HCT116 (cell line): ENCODE results near the gene COQ3.

Experiments
- EZH2 ChIP-seq: fragments of 200-600 bp; sonication (generic); IDR thresholded peaks from 2 replicates; pipeline ENCODE4 v1.6.1; 2017; ENCODE audit warnings: antibody characterized with exemption, mixed run types
- EZH2phosphoT487 ChIP-seq: fragments of 200-600 bp; IDR thresholded peaks from 2 replicates; pipeline ENCODE4 v1.6.1; 2018; ENCODE audit warnings: antibody characterized with exemption, borderline replicate concordance
- FOSL1 ChIP-seq: IDR thresholded peaks from 2 replicates; pipeline ENCODE4 v1.6.1; 2012; ENCODE audit warnings: low read depth
- POLR2A ChIP-seq: IDR thresholded peaks from 2 replicates; pipeline ENCODE4 v1.7.0; 2011; ENCODE audit warnings: borderline replicate concordance; ENCODE audit not compliant: insufficient read depth, insufficient read length; ENCODE audit errors: extremely low read depth
- POLR2AphosphoS5 ChIP-seq: IDR thresholded peaks from 2 replicates; pipeline ENCODE4 v1.6.1; 2011; ENCODE audit warnings: mild to moderate bottlenecking, low read depth, low read length, moderate library complexity
- SIN3A ChIP-seq: IDR thresholded peaks from 2 replicates; pipeline ENCODE4 v1.6.1; 2012; ENCODE audit warnings: low read depth
- YY1 ChIP-seq: IDR thresholded peaks from 2 replicates; pipeline ENCODE4 v1.6.1; 2011; ENCODE audit warnings: low read length, low read depth, moderate library complexity, mild to moderate bottlenecking; ENCODE audit not compliant: insufficient replicate concordance; ENCODE audit errors: extremely low read depth
- TF ChIP-seq, protein P1 (sequence below), 3 experiments: fragments of 200-600 bp in 1 of 3; sonication (generic) in 1 of 3; IDR thresholded peaks in 2 of 3; conservative IDR thresholded peaks in 1 of 3; 2 replicates each; pipeline ENCODE4 v1.5.1; 2012 to 2017; ENCODE audit warnings: low read depth in 2 of 3, low read length in 2 of 3, antibody characterized with exemption in 1 of 3, borderline replicate concordance in 1 of 3, control low read depth in 1 of 3, mild to moderate bottlenecking in 1 of 3, mixed read lengths in 1 of 3, mixed run types in 1 of 3, moderate library complexity in 1 of 3; ENCODE audit not compliant: insufficient read depth in 1 of 3
- TF ChIP-seq, protein P2 (sequence below): IDR thresholded peaks from 2 replicates; pipeline ENCODE4 v1.6.1; 2012; ENCODE audit warnings: low read depth
- TF ChIP-seq, protein P3 (sequence below): IDR thresholded peaks from 2 replicates; pipeline ENCODE4 v1.6.1; 2012

DNA sequence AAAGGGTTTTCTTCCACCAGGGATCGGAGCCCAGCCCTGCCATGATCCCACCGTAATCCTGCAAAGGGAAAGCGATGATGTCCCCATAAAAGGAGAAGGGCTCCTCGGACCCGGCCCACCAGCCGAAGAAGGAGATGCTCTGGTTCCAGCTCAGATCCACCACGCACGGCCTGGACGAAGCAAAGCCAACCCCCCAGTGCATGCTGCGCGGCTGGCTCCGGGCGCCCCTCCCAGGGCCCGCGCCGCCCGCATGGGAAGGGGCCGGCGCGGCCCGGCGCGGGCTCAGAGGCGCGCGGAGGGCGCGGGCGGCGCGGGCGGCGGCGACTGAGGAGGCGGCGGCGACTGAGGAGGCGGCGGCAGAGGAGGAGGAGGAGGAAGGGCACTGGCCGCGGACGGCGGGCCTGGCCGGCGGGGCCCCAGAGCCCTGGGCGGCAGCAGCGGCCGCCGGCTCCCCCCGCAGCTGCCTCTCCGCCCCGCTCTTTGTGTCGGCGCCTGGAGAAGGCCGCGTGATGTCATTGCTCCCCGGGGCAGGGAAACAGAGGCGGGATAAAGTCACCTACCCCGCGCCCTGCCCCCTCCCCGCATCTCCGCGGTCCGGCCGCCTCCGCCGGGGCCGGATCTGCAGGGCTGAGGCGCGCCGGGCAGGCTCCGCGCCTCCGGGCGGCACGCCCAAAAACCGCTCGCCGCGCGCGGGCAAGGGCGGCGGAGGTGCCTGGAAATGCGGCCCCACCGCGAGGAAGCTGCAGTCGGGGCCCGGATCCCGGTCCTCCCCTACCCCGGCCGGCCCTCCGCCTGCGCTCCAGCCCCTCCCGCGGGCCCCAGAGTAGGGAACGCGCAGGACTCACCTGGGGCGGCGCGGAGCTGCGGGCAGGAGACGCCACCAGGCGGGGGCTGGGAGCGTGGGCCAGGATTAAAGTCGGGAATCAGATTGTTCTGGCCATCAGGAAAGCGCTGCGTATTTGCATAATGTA lies 44.5 kb downstream of the COQ3 start, which contains the start of gene FAXC:
- no peak for TF ChIP-seq SIN3A
- TF ChIP-seq POLR2AphosphoS5, result peak; percentile 53
- TF ChIP-seq, protein P1, sequence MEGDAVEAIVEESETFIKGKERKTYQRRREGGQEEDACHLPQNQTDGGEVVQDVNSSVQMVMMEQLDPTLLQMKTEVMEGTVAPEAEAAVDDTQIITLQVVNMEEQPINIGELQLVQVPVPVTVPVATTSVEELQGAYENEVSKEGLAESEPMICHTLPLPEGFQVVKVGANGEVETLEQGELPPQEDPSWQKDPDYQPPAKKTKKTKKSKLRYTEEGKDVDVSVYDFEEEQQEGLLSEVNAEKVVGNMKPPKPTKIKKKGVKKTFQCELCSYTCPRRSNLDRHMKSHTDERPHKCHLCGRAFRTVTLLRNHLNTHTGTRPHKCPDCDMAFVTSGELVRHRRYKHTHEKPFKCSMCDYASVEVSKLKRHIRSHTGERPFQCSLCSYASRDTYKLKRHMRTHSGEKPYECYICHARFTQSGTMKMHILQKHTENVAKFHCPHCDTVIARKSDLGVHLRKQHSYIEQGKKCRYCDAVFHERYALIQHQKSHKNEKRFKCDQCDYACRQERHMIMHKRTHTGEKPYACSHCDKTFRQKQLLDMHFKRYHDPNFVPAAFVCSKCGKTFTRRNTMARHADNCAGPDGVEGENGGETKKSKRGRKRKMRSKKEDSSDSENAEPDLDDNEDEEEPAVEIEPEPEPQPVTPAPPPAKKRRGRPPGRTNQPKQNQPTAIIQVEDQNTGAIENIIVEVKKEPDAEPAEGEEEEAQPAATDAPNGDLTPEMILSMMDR (IDR thresholded peaks at IDR 0.05 in 2 of 3, conservative IDR thresholded peaks at IDR 0.05 in 1 of 3; ENCODE audit: borderline replicate concordance in 1 of 3, insufficient read depth in 1 of 3, low read depth in 2 of 3, low read length in 2 of 3), result peak; percentile 14 to 41 (median 29); a peak in 3 of 6 replicates
- no peak for TF ChIP-seq POLR2A
- TF ChIP-seq YY1, result no peak
- TF ChIP-seq, protein P2, sequence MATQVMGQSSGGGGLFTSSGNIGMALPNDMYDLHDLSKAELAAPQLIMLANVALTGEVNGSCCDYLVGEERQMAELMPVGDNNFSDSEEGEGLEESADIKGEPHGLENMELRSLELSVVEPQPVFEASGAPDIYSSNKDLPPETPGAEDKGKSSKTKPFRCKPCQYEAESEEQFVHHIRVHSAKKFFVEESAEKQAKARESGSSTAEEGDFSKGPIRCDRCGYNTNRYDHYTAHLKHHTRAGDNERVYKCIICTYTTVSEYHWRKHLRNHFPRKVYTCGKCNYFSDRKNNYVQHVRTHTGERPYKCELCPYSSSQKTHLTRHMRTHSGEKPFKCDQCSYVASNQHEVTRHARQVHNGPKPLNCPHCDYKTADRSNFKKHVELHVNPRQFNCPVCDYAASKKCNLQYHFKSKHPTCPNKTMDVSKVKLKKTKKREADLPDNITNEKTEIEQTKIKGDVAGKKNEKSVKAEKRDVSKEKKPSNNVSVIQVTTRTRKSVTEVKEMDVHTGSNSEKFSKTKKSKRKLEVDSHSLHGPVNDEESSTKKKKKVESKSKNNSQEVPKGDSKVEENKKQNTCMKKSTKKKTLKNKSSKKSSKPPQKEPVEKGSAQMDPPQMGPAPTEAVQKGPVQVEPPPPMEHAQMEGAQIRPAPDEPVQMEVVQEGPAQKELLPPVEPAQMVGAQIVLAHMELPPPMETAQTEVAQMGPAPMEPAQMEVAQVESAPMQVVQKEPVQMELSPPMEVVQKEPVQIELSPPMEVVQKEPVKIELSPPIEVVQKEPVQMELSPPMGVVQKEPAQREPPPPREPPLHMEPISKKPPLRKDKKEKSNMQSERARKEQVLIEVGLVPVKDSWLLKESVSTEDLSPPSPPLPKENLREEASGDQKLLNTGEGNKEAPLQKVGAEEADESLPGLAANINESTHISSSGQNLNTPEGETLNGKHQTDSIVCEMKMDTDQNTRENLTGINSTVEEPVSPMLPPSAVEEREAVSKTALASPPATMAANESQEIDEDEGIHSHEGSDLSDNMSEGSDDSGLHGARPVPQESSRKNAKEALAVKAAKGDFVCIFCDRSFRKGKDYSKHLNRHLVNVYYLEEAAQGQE, result no peak
- TF ChIP-seq EZH2, result no peak
- TF ChIP-seq FOSL1, result no peak
- TF ChIP-seq, protein P3, sequence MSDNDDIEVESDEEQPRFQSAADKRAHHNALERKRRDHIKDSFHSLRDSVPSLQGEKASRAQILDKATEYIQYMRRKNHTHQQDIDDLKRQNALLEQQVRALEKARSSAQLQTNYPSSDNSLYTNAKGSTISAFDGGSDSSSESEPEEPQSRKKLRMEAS, result 0 out of 2 replicates have a peak, but pooled peaks have one; percentile 41
- no peak for TF ChIP-seq EZH2phosphoT487
